Prostate gland (tissue), 2 donors: Measurements from ENCODE around the gene L2HGDH.

ENCODE experiments used
- CTCF ChIP-seq, 4 experiments: fragments of 200-600 bp in 2 of 4; fragments of 450-650 bp in 2 of 4; sonication (generic) in 2 of 4; IDR thresholded peaks; 1 replicate in 3 of 4; 2 replicates in 1 of 4; pipeline ENCODE4 v1.5.1; 2016 to 2019; ENCODE audit warnings: antibody characterized with exemption in 4 of 4, mild to moderate bottlenecking in 2 of 4, moderate library complexity in 2 of 4
- POLR2A ChIP-seq: fragments of 450-650 bp; IDR thresholded peaks from one replicate; pipeline ENCODE4 v1.6.1; 2016; ENCODE audit warnings: antibody characterized with exemption, mild to moderate bottlenecking
- POLR2AphosphoS5 ChIP-seq: sonication (generic); formaldehyde crosslinking; IDR thresholded peaks from one replicate; pipeline ENCODE4 v1.6.1; 2017; ENCODE audit warnings: antibody characterized with exemption

GRCh38 chr14:50247245-50247644 lies 64.8 kb downstream of the L2HGDH start:
- no peak for TF ChIP-seq POLR2AphosphoS5
- no peak for TF ChIP-seq POLR2A
- TF ChIP-seq CTCF (IDR thresholded peaks at IDR 0.05), result no peak
